ENCODE results near the gene LRP2.
A peak's percentile ranks its signal among the peaks of the same experiment; 100 is the strongest.

The LRP2 gene

DNA sequence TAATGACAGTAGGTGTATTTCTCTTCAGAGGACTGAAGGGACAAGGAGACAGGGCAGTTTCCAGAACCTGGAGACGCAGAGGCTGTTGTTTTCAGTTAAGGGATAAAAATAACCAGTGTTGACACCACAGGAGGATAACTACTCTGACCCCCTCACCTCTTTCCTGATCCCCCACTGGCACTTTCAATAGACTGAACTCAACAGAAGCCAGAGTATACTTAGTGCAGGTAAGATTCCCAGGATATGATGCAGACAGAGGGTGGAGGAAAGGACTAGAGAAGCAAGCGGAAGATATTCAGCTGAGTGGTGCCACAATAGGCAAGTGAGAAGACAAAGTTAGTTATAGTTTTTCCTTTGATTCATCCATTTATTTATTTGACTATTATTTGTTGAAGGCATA lies 273.2 kb downstream of the LRP2 start:
- no peak for TF ChIP-seq CTCF (IDR thresholded peaks at IDR 0.05; ENCODE audit: insufficient read depth, low read depth, low read length, missing control alignments)
- no peak for DNase-seq (ENCODE audit: low read depth)
- H3K4me3 ChIP-seq (ENCODE audit: low read length) = no peak overlapping the region

- peak; percentile 27 for TF ChIP-seq CTCF (IDR thresholded peaks at IDR 0.05; ENCODE audit: insufficient read depth, low read depth, low read length, missing control alignments)
- no peak for DNase-seq (ENCODE audit: low read depth)
- no peak overlapping the region for H3K4me3 ChIP-seq (ENCODE audit: low read length)
Measured at GRCh38 chr2:169087757-169088379, 274.5 kb downstream of the LRP2 start.

DNA sequence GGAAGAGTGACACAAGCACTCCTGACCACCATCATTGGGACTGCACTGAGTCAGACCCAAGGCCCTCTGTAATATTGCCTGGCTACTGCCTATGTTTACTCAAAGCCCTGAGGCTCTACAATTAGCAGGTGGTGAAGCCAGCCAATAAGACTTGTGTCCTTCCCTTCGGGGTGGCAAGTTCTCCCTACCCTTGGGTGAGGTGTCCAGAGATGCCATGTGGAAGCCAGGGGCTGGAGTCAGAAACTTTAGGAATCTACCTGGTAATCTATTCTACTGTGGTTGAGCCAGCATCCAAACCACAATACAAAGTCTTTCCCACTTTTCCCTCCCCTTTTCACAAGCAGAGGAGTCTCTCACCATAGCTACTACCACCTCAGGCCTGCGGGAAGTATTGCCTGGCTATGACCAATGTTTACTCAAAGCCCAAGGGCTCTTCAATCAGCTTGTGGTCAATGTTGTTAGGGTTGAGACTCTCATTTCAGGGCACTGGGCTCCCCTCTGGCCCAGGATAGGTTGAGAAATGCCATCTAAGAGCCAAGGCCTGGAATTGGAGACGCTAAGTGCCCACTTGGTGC lies 275.4 kb downstream of the LRP2 start:
- no peak for TF ChIP-seq CTCF (IDR thresholded peaks at IDR 0.05; ENCODE audit: insufficient read depth, low read depth, low read length, missing control alignments)
- peak; percentile 51 for DNase-seq (ENCODE audit: low read depth)
- H3K4me3 ChIP-seq (ENCODE audit: low read length) = no peak overlapping the region

- DNase-seq (ENCODE audit: low read depth) = no peak
- no peak for TF ChIP-seq CTCF (IDR thresholded peaks at IDR 0.05; ENCODE audit: insufficient read depth, low read depth, low read length, missing control alignments)
- no peak overlapping the region for H3K4me3 ChIP-seq (ENCODE audit: low read length)
Measured at GRCh38 chr2:169082995-169083394, 279.3 kb downstream of the LRP2 start.

GRCh38 chr2:169081551-169081950 lies 280.8 kb downstream of the LRP2 start:
- TF ChIP-seq CTCF (IDR thresholded peaks at IDR 0.05; ENCODE audit: insufficient read depth, low read depth, low read length, missing control alignments) = no peak
- DNase-seq (ENCODE audit: low read depth) = no peak
- H3K4me3 ChIP-seq (ENCODE audit: low read length) = no peak overlapping the region

DNA sequence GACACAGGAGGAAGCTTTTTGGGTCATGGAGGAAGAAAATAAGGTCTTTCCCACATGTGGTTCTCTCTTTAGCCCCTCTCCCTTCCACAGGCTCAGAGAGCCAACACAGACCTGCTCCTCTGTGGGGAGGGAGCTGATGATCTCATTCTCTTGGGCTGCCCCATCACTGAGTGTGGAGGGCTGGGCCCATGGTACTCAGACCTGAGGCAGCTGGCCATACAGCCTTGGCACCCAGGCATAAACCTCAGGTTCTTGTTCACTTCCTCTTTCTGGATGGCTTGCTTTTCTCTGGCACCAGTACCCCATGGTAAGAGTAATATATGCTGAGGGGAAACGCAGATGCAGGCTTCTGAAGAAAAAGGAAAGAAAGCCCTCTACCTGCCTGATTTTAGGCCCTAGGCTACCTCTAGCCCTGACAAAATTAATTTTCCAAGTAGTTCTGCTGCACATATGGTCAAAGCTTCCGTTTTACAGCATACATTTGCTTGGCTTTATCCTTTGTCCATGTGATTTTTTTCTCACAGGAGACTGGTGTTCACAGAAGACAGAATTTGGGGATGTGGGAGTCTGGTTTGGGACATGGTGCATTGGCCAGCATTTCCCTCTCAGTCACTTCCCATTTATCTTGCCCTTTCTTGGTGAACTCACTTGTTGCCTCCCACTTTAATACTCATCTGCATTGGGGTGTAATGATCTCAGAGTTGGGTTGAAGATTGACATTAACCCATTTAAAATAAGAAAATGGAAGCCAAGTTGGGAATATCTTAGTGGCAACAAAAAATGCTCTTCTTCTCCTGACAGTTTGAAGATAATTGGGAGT lies 281.9 kb downstream of the LRP2 start:
- peak; percentile 54 for DNase-seq (ENCODE audit: low read depth)
- TF ChIP-seq CTCF (IDR thresholded peaks at IDR 0.05; ENCODE audit: insufficient read depth, low read depth, low read length, missing control alignments) = no peak

More for the DNA sequence above, 281.9 kb downstream of the LRP2 start:
- H3K4me3 ChIP-seq (ENCODE audit: low read length) = no peak overlapping the region

Data from epithelial cell of esophagus (primary cell).